GM19043 (cell line): ENCODE data around the gene PCSK6.
"Not testable (repeated sequence)": the region's sequence is repeated elsewhere in the genome, so short reads cannot be mapped to it uniquely, and the experiment has no call there.

Experiments used
- ATAC-seq: cut with Tn5 transposase; IDR thresholded peaks from one replicate; pipeline ENCODE4 v1.9.1; 2021; ENCODE audit warnings: low read depth; ENCODE audit not compliant: unreplicated experiment

PCSK6 gene

GRCh38 chr15:101386006-101386405, 103.5 kb downstream of the PCSK6 start:
- no peak for ATAC-seq

- no peak for ATAC-seq
These were observed 105.2 kb downstream of the PCSK6 start for GRCh38 chr15:101384276-101384675.

GRCh38 chr15:101382544-101382943, 107.0 kb downstream of the PCSK6 start:
- no peak for ATAC-seq

GRCh38 chr15:101381671-101382212, 107.8 kb downstream of the PCSK6 start:
- no peak for ATAC-seq

GRCh38 chr15:101380146-101380545, 109.4 kb downstream of the PCSK6 start:
- ATAC-seq: no peak

GRCh38 chr15:101379647-101380046, 109.9 kb downstream of the PCSK6 start:
- ATAC-seq: no peak

- no peak for ATAC-seq
These were observed 110.6 kb downstream of the PCSK6 start for GRCh38 chr15:101378879-101379278.

GRCh38 chr15:101378171-101378755, 111.2 kb downstream of the PCSK6 start:
- no peak for ATAC-seq

GRCh38 chr15:101376615-101377395, 112.7 kb downstream of the PCSK6 start:
- ATAC-seq: no peak

- not testable (repeated sequence) for ATAC-seq
These were observed 114.5 kb downstream of the PCSK6 start for GRCh38 chr15:101375006-101375405.

GRCh38 chr15:101374326-101374725, 115.2 kb downstream of the PCSK6 start:
- ATAC-seq: no peak

- ATAC-seq: no peak
These were observed 115.9 kb downstream of the PCSK6 start for GRCh38 chr15:101373577-101373976.

- no peak for ATAC-seq
These were observed 116.5 kb downstream of the PCSK6 start for GRCh38 chr15:101372960-101373525.

- no peak for ATAC-seq
These were observed 117.3 kb downstream of the PCSK6 start for GRCh38 chr15:101372149-101372577.

GRCh38 chr15:101371519-101371918, 118.0 kb downstream of the PCSK6 start:
- no peak for ATAC-seq

- ATAC-seq: no peak
These were observed 118.4 kb downstream of the PCSK6 start for GRCh38 chr15:101371081-101371480.

GRCh38 chr15:101370330-101371024, 119.0 kb downstream of the PCSK6 start:
- ATAC-seq: no peak

GRCh38 chr15:101369676-101370075, 119.8 kb downstream of the PCSK6 start:
- ATAC-seq: no peak

GRCh38 chr15:101368861-101369642, 120.5 kb downstream of the PCSK6 start:
- ATAC-seq: no peak

GRCh38 chr15:101368086-101368780, 121.3 kb downstream of the PCSK6 start:
- no peak for ATAC-seq
